Measurements from ENCODE around the gene SLC35A2. TPM values are rescaled to one million over a fixed set of nuclear protein-coding genes. Genes with fewer than 3 reads are reported as not detected.

Gene SLC35A2
- total and polyA plus RNA-seq, 12 donors, result 6.4 to 27.7 (median 12.4) TPM

- peak; percentile 92 to 97 (median 96) for ATAC-seq
- TF ChIP-seq CTCF (IDR thresholded peaks at IDR 0.05), result no peak
- WGBS, 2 donors, result 0% methylated on average over 56 to 61 of the region's 66 CpGs
- peaks cover 0 to 11% (median 0%) of the 10 kb centered on the region in 11 donors for H3K9me3 ChIP-seq
- peak overlapping the region; percentile 75 to 99 (median 95) for H3K27ac ChIP-seq
- no peaks in the 10 kb centered on the region for H3K27me3 ChIP-seq
- DNase-seq, result peak; percentile 92 to 96
- intact Hi-C loops (cut with DNase I), result loop anchor here in 1 of 10 donors (10.0 kb wide), 1 partner anchor 87 kb away; the partner anchor contains the start of gene TFE3
- H3K4me1 ChIP-seq, result peaks cover 0 to 51% (median 31%) of the 10 kb centered on the region in 9 donors
- peak overlapping the region; percentile 21 to 72 (median 64) for H3K4me3 ChIP-seq
- peaks cover 0 to 23% (median 0%) of the 10 kb centered on the region in 9 donors for H3K36me3 ChIP-seq
Measured at GRCh38 chrX:48957827-48958634, 46.6 kb upstream of the SLC35A2 start.

- peaks cover 0 to 57% (median 31%) of the 10 kb centered on the region in 9 donors for H3K4me1 ChIP-seq
- H3K9me3 ChIP-seq, result peaks cover 0 to 11% (median 0%) of the 10 kb centered on the region in 11 donors
- intact Hi-C loops (cut with DNase I), result loop anchor here in 1 of 10 donors (10.0 kb wide), 1 partner anchor 87 kb away; the partner anchor contains the start of gene TFE3
- 0% methylated on average over 5 to 49 of the region's 53 CpGs for WGBS, 2 donors
- no peaks in the 10 kb centered on the region for H3K27me3 ChIP-seq
- H3K27ac ChIP-seq, result peak within 1 kb of the TSS; percentile 75 to 99 (median 95)
- ATAC-seq (peak in 4 of 8 donors; percentile 16 to 51 (median 30)), DNase-seq (peak; percentile 54 to 61)
- no peak for TF ChIP-seq CTCF (IDR thresholded peaks at IDR 0.05)
- H3K4me3 ChIP-seq, result peak within 1 kb of the TSS; percentile 32 to 72 (median 64)
- peaks cover 0 to 23% (median 0%) of the 10 kb centered on the region in 9 donors for H3K36me3 ChIP-seq
Measured at GRCh38 chrX:48957477-48957826, 46.0 kb upstream of the SLC35A2 start, which contains the start of gene OTUD5. OTUD5 (minus strand) TSS chrX:48957607; CDS start chrX:48957570, 37 bp downstream.

GRCh38 chrX:48956728-48957414 lies 45.4 kb upstream of the SLC35A2 start:
- no peak for ATAC-seq
- intact Hi-C loops (cut with DNase I), result loop anchor here in 1 of 10 donors (10.0 kb wide), 1 partner anchor 88 kb away; the partner anchor contains the start of gene TFE3
- H3K4me1 ChIP-seq, result peaks cover 0 to 54% (median 31%) of the 10 kb centered on the region in 9 donors
- WGBS, 2 donors, result 2 to 4% methylated on average over 33 to 61 of the region's 61 CpGs
- H3K36me3 ChIP-seq, result peaks cover 0 to 23% (median 0%) of the 10 kb centered on the region in 9 donors
- peaks cover 0 to 11% (median 0%) of the 10 kb centered on the region in 11 donors for H3K9me3 ChIP-seq
- no peak for TF ChIP-seq CTCF (IDR thresholded peaks at IDR 0.05)
- peak in 1 of 2 donors; percentile 13 for DNase-seq
- H3K27me3 ChIP-seq, result no peaks in the 10 kb centered on the region
- peak overlapping the region in 9 of 10 donors; percentile 75 to 99 (median 95) for H3K27ac ChIP-seq
- peak overlapping the region; percentile 32 to 72 (median 64) for H3K4me3 ChIP-seq

- intact Hi-C loops (cut with DNase I), result loop anchor here in 1 of 10 donors (5.0 kb wide), 1 partner anchor 301 kb away; no protein-coding TSS in a partner anchor
- no peak for DNase-seq
- WGBS, 2 donors, result 94 to 100% methylated on average over 1 of the region's 1 CpG
- Histone ChIP-seq H3K27ac (no peak overlapping the region), H3K27me3 (no peaks in the 10 kb centered on the region), H3K4me3 (no peak overlapping the region), H3K9me3 (no peaks in the 10 kb centered on the region), H3K36me3 (peaks cover 0 to 14% (median 0%) of the 10 kb centered on the region in 9 donors), H3K4me1 (peaks cover 0 to 25% (median 14%) of the 10 kb centered on the region in 9 donors)
- TF ChIP-seq CTCF (IDR thresholded peaks at IDR 0.05), result no peak
- ATAC-seq, result no peak
Measured at GRCh38 chrX:48948589-48948988, 37.1 kb upstream of the SLC35A2 start.

Data from heart right ventricle (tissue), 16 donors.